ENCODE data around the gene MSI1.

DNA sequence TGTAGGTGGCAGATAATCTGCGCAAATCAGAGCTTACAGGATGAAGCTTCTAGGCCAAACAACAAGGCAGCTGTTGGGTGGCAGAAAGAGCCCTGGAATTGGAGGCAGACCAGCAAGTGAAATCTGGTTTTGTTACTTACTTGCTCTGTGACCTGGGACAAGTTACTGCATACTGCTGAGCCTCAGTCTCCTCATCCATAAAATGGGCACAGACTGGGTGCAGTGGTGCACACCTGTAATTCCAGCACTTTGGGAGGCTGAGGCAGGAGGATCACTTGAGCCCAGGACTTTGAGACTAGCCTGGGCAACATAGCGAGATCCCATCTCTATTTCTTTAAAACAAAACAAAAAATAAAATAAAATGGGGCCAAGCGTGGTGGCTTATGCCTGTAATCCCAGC is 37.6 kb upstream of the MSI1 start:
- TF ChIP-seq POLR2A (IDR thresholded peaks at IDR 0.05; ENCODE audit: low read length) (no peak), GATA1 (IDR thresholded peaks at IDR 0.05; ENCODE audit: low read depth, low read length) (no peak)

Data from erythroblast (primary cell).